ENCODE measurements around the gene OTOL1.

GRCh38 chr3:161523916-161524315 is 27.3 kb downstream of the OTOL1 start:
- TF ChIP-seq POU2F2 (IDR thresholded peaks at IDR 0.05; ENCODE audit: low read depth, low read length) (no peak), PAX5 (IDR thresholded peaks at IDR 0.05; ENCODE audit: insufficient read depth, low read length, severe bottlenecking) (no peak), POLR2AphosphoS5 (IDR thresholded peaks at IDR 0.05; ENCODE audit: low read depth, low read length) (no peak), POLR2A (IDR thresholded peaks at IDR 0.05; ENCODE audit: low read depth, low read length) (no peak)
